ENCODE measurements around the gene TYW1.
"Not testable (repeated sequence)": the region's sequence is repeated elsewhere in the genome, so short reads cannot be mapped to it uniquely, and the experiment has no call there.

GRCh38 chr7:67192889-67193613 lies 196.4 kb downstream of the TYW1 start:
- not testable (repeated sequence) for TF ChIP-seq CTCF (conservative IDR thresholded peaks at IDR 0.05; ENCODE audit: low read depth, low read length); EZH2 (IDR thresholded peaks at IDR 0.05; ENCODE audit: borderline replicate concordance, low read depth, low read length, poor library complexity, severe bottlenecking)
